Muscle layer of colon (tissue), 2 donors: ENCODE measurements around the gene LRIT3.
A peak's percentile ranks its signal among the peaks of the same experiment; 100 is the strongest.

Source experiments
- H3K27ac ChIP-seq: one replicate; pipeline ENCODE4 v1.7.0; 2013; ENCODE audit warnings: low read depth, mild to moderate bottlenecking, low read length, moderate library complexity
- H3K27me3 ChIP-seq, 2 donors: one replicate each; pipeline ENCODE4 v1.7.0; 2013; ENCODE audit warnings: low read length in 2 of 2, mild to moderate bottlenecking in 2 of 2; ENCODE audit not compliant: insufficient read depth in 2 of 2, control insufficient read depth in 1 of 2
- H3K36me3 ChIP-seq: one replicate; pipeline ENCODE4 v1.7.0; 2013; ENCODE audit warnings: mild to moderate bottlenecking, low read length; ENCODE audit not compliant: insufficient read depth
- H3K4me1 ChIP-seq: one replicate; pipeline ENCODE4 v1.7.0; 2013; ENCODE audit warnings: mild to moderate bottlenecking, low read length; ENCODE audit not compliant: insufficient read depth
- H3K4me3 ChIP-seq, 2 donors: one replicate each; pipeline ENCODE4 v1.7.0; 2013; ENCODE audit warnings: low read length in 2 of 2, low read depth in 1 of 2, mild to moderate bottlenecking in 1 of 2, moderate library complexity in 1 of 2
- H3K9ac ChIP-seq: one replicate; pipeline ENCODE4 v1.7.0; 2013; ENCODE audit warnings: low read length
- H3K9me3 ChIP-seq: one replicate; pipeline ENCODE4 v1.7.0; 2013; ENCODE audit warnings: mild to moderate bottlenecking, low read length
- donor health status: abdominal sarcoma.
- donor health status: Adenocarcinoma of cecum.

Gene LRIT3

GRCh38 chr4:109847896-109848442, at the start of gene LRIT3:
Gene LRIT3, plus strand, starts transcription at chr4:109848107. Its CDS starts 95 bp downstream, at chr4:109848202.
- Histone ChIP-seq H3K36me3 (no peaks in the 10 kb centered on the region), H3K9me3 (no peaks in the 10 kb centered on the region), H3K4me3 (no peak within 1 kb of the TSS), H3K27me3 (no peaks in the 10 kb centered on the region), H3K27ac (no peak within 1 kb of the TSS), H3K4me1 (no peaks in the 10 kb centered on the region), H3K9ac (no peak within 1 kb of the TSS)

- Histone ChIP-seq H3K36me3 (no peaks in the 10 kb centered on the region), H3K4me1 (no peaks in the 10 kb centered on the region), H3K9me3 (no peaks in the 10 kb centered on the region), H3K4me3 (no peak overlapping the region), H3K9ac (no peak overlapping the region), H3K27me3 (no peaks in the 10 kb centered on the region), H3K27ac (no peak overlapping the region)
Measured at GRCh38 chr4:109798866-109799265, 49.0 kb upstream of the LRIT3 start.

- Histone ChIP-seq H3K9me3 (no peaks in the 10 kb centered on the region), H3K27ac (no peak overlapping the region), H3K36me3 (no peaks in the 10 kb centered on the region), H3K4me1 (no peaks in the 10 kb centered on the region), H3K9ac (no peak overlapping the region), H3K27me3 (no peaks in the 10 kb centered on the region), H3K4me3 (no peak overlapping the region)
Measured at GRCh38 chr4:109801099-109801789, 46.7 kb upstream of the LRIT3 start.

- Histone ChIP-seq H3K27ac (no peak within 1 kb of the TSS), H3K4me3 (no peak within 1 kb of the TSS), H3K27me3 (no peaks in the 10 kb centered on the region), H3K4me1 (no peaks in the 10 kb centered on the region), H3K36me3 (no peaks in the 10 kb centered on the region), H3K9ac (no peak within 1 kb of the TSS), H3K9me3 (no peaks in the 10 kb centered on the region)
Measured at GRCh38 chr4:109801895-109802319, 46.0 kb upstream of the LRIT3 start, which contains the start of gene CFI. Gene CFI, minus strand, starts transcription at chr4:109801999. Its CDS starts 28 bp downstream, at chr4:109801971.

- Histone ChIP-seq H3K36me3 (no peaks in the 10 kb centered on the region), H3K4me3 (no peak overlapping the region), H3K4me1 (no peaks in the 10 kb centered on the region), H3K27me3 (no peaks in the 10 kb centered on the region), H3K27ac (no peak overlapping the region), H3K9ac (no peak overlapping the region), H3K9me3 (no peaks in the 10 kb centered on the region)
Measured at GRCh38 chr4:109803924-109804571, 43.9 kb upstream of the LRIT3 start.

GRCh38 chr4:109809655-109810054, 38.3 kb upstream of the LRIT3 start:
- H3K27me3 ChIP-seq, result no peaks in the 10 kb centered on the region
- no peak overlapping the region for H3K27ac ChIP-seq
- H3K9me3 ChIP-seq, result no peaks in the 10 kb centered on the region
- no peaks in the 10 kb centered on the region for H3K36me3 ChIP-seq
- H3K4me3 ChIP-seq, result no peak overlapping the region
- H3K9ac ChIP-seq, result no peak overlapping the region
- H3K4me1 ChIP-seq, result peaks cover 2% of the 10 kb centered on the region

GRCh38 chr4:109810552-109811387, 37.1 kb upstream of the LRIT3 start:
- Histone ChIP-seq H3K9me3 (no peaks in the 10 kb centered on the region), H3K9ac (no peak overlapping the region), H3K4me1 (peaks cover 4% of the 10 kb centered on the region), H3K4me3 (no peak overlapping the region), H3K27ac (no peak overlapping the region), H3K36me3 (no peaks in the 10 kb centered on the region), H3K27me3 (no peaks in the 10 kb centered on the region)

- Histone ChIP-seq H3K27me3 (no peaks in the 10 kb centered on the region), H3K36me3 (no peaks in the 10 kb centered on the region), H3K4me3 (no peak overlapping the region), H3K9ac (no peak overlapping the region), H3K4me1 (peaks cover 12% of the 10 kb centered on the region), H3K9me3 (no peaks in the 10 kb centered on the region), H3K27ac (no peak overlapping the region)
Measured at GRCh38 chr4:109811707-109812106, 36.2 kb upstream of the LRIT3 start.

GRCh38 chr4:109815151-109816081, 32.5 kb upstream of the LRIT3 start, which contains the start of gene GAR1:
Gene GAR1, plus strand, starts transcription at chr4:109815762. Its CDS starts 403 bp downstream, at chr4:109816165.
- H3K9ac ChIP-seq, result peak within 1 kb of the TSS; percentile 71
- peaks cover 17% of the 10 kb centered on the region for H3K4me1 ChIP-seq
- peak within 1 kb of the TSS; percentile 87 for H3K27ac ChIP-seq
- peaks cover 17% of the 10 kb centered on the region for H3K36me3 ChIP-seq
- H3K4me3 ChIP-seq, result peak within 1 kb of the TSS; percentile 79 to 89
- H3K27me3 ChIP-seq, result no peaks in the 10 kb centered on the region
- H3K9me3 ChIP-seq, result no peaks in the 10 kb centered on the region

- peak overlapping the region; percentile 79 to 89 for H3K4me3 ChIP-seq
- H3K4me1 ChIP-seq, result peaks cover 17% of the 10 kb centered on the region
- peaks cover 21% of the 10 kb centered on the region for H3K36me3 ChIP-seq
- H3K27me3 ChIP-seq, result no peaks in the 10 kb centered on the region
- no peaks in the 10 kb centered on the region for H3K9me3 ChIP-seq
- H3K27ac ChIP-seq, result peak overlapping the region; percentile 87
- peak overlapping the region; percentile 71 for H3K9ac ChIP-seq
Measured at GRCh38 chr4:109816082-109816442, 31.8 kb upstream of the LRIT3 start.
